ENCODE data around the gene UROS. TPM values are rescaled to one million over a fixed set of nuclear protein-coding genes. Genes with fewer than 3 reads are reported as not detected.

UROS gene
- polyA plus RNA-seq, 1 of the 3 experiments (the other 2 are of a cell fraction): 49.2 TPM

DNA sequence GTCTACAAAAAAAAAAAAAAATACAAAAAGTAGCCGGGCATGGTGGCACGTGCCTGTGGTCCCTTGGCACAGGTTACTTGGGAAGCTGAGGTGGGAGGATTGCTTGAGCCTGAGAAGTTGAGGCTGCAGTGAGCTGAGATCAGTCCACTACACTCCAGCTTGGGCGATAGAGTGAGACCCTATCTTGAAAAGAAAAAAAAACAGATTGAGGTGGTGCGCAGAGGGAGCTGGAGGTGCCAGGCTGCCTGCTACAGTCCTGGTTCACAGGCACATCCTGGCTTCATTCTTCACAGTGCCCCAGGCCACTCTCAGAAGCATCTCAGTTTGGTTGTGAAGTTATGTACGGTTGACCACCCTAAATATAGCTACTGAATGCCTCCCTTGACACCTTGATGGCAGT is 52.2 kb downstream of the UROS start:
- 91% methylated on average over 5 of the region's 5 CpGs for WGBS (ENCODE audit: low lambda C conversion rate)
- CTCF ChIA-PET: interaction anchor here (1.7 kb wide), 1 partner anchor 10 kb away, joined by 5 read pairs; no protein-coding TSS in a partner anchor

DNA sequence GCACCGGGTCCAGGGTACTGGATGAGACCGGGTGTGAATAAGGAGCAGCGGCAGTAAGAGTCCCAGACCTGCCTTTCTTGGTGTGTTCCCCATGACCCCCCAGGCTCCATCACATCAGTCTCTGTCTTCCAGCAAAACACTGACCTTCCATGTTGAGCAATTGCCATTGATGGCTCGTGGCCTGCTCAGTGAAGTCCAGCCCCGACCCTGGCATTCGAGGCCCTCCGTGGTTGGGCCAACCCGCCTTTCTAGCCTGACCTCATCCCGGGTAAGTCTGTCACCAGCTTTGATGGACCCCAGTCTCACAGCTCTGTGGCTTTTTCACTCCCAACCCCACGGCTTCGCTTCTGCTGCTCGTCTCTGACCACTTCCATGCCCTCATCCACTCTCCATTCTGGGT is 53.9 kb downstream of the UROS start:
- POLR2A ChIA-PET: no interaction called here
- peaks cover 22 to 28% of the 10 kb centered on the region in 2 experiments for H3K36me3 ChIP-seq (replicated peaks in 1 of 2; ENCODE audit: control insufficient read depth in 1 of 2, insufficient read depth in 2 of 2, low read length in 1 of 2)
- no peak for DNase-seq

More for the DNA sequence above, 52.2 kb downstream of the UROS start:
- POLR2A ChIA-PET: no interaction called here
- Histone ChIP-seq H3K9ac (no peak overlapping the region), H3K9me2 (no peaks in the 10 kb centered on the region), H3K79me2 (ENCODE audit: insufficient read depth) (no peaks in the 10 kb centered on the region), H2AFZ (ENCODE audit: low read depth) (no peak overlapping the region), H3K27me3 (ENCODE audit: insufficient read depth) (no peaks in the 10 kb centered on the region), H3K4me2 (no peak overlapping the region), H3K9me3 (no peaks in the 10 kb centered on the region), H4K20me1 (ENCODE audit: insufficient read depth) (no peaks in the 10 kb centered on the region), H3K36me3 (replicated peaks in 1 of 2; ENCODE audit: control insufficient read depth in 1 of 2, insufficient read depth in 2 of 2, low read length in 1 of 2) (peaks cover 11 to 15% of the 10 kb centered on the region in 2 experiments), H3K4me1 (ENCODE audit: control insufficient read depth in 1 of 2, insufficient read depth in 2 of 2, low read depth in 1 of 2, low read length in 1 of 2) (no peaks in the 10 kb centered on the region), H3K4me3 (ENCODE audit: low read depth in 2 of 2, low read length in 1 of 2) (no peak overlapping the region), H3K27ac (ENCODE audit: low read depth in 2 of 2, low read length in 1 of 2) (no peak overlapping the region), H3F3A (replicated peaks; ENCODE audit: insufficient read depth) (no peaks in the 10 kb centered on the region)
- no peak for DNase-seq
- TF ChIP-seq SIN3A (IDR thresholded peaks at IDR 0.05; ENCODE audit: borderline replicate concordance, low read depth, low read length) (no peak), EP300 (IDR thresholded peaks at IDR 0.05; ENCODE audit: borderline replicate concordance in 1 of 2, low read depth in 1 of 2, low read length in 1 of 2) (no peak), FOXM1 (IDR thresholded peaks at IDR 0.05; ENCODE audit: low read depth) (no peak)
- TF ChIP-seq, protein P1, sequence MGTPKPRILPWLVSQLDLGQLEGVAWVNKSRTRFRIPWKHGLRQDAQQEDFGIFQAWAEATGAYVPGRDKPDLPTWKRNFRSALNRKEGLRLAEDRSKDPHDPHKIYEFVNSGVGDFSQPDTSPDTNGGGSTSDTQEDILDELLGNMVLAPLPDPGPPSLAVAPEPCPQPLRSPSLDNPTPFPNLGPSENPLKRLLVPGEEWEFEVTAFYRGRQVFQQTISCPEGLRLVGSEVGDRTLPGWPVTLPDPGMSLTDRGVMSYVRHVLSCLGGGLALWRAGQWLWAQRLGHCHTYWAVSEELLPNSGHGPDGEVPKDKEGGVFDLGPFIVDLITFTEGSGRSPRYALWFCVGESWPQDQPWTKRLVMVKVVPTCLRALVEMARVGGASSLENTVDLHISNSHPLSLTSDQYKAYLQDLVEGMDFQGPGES (IDR thresholded peaks at IDR 0.05; ENCODE audit: low read depth, low read length): no peak

More for the DNA sequence above, 53.9 kb downstream of the UROS start:
- TF ChIP-seq RCOR1 (IDR thresholded peaks at IDR 0.05; ENCODE audit: low read length) (no peak), RXRA (IDR thresholded peaks at IDR 0.05; ENCODE audit: borderline replicate concordance, low read depth) (no peak), FOSL2 (IDR thresholded peaks at IDR 0.05; ENCODE audit: borderline replicate concordance, low read depth) (no peak), YY1 (IDR thresholded peaks at IDR 0.05; ENCODE audit: low read depth) (no peak), MXI1 (IDR thresholded peaks at IDR 0.05; ENCODE audit: low read depth, low read length) (no peak), SIN3A (IDR thresholded peaks at IDR 0.05; ENCODE audit: borderline replicate concordance, low read depth, low read length) (no peak), NRF1 (IDR thresholded peaks at IDR 0.05; ENCODE audit: low read depth, low read length) (no peak), EZH2phosphoT487 (IDR thresholded peaks at IDR 0.05; ENCODE audit: borderline replicate concordance, low read depth) (no peak), CHD2 (IDR thresholded peaks at IDR 0.05; ENCODE audit: low read length, partially characterized antibody) (no peak), TEAD4 (IDR thresholded peaks at IDR 0.05; ENCODE audit: borderline replicate concordance, insufficient read depth) (no peak), GATA2 (CRISPR knock-in tag; IDR thresholded peaks at IDR 0.05) (no peak), POLR2AphosphoS5 (IDR thresholded peaks at IDR 0.05; ENCODE audit: low read depth, low read length) (no peak), SMC3 (IDR thresholded peaks at IDR 0.05; ENCODE audit: low read depth, low read length) (no peak)
- TF ChIP-seq, protein P2, sequence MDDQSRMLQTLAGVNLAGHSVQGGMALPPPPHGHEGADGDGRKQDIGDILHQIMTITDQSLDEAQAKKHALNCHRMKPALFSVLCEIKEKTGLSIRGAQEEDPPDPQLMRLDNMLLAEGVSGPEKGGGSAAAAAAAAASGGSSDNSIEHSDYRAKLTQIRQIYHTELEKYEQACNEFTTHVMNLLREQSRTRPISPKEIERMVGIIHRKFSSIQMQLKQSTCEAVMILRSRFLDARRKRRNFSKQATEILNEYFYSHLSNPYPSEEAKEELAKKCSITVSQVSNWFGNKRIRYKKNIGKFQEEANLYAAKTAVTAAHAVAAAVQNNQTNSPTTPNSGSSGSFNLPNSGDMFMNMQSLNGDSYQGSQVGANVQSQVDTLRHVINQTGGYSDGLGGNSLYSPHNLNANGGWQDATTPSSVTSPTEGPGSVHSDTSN (IDR thresholded peaks at IDR 0.05): no peak
- TF ChIP-seq, protein P3, sequence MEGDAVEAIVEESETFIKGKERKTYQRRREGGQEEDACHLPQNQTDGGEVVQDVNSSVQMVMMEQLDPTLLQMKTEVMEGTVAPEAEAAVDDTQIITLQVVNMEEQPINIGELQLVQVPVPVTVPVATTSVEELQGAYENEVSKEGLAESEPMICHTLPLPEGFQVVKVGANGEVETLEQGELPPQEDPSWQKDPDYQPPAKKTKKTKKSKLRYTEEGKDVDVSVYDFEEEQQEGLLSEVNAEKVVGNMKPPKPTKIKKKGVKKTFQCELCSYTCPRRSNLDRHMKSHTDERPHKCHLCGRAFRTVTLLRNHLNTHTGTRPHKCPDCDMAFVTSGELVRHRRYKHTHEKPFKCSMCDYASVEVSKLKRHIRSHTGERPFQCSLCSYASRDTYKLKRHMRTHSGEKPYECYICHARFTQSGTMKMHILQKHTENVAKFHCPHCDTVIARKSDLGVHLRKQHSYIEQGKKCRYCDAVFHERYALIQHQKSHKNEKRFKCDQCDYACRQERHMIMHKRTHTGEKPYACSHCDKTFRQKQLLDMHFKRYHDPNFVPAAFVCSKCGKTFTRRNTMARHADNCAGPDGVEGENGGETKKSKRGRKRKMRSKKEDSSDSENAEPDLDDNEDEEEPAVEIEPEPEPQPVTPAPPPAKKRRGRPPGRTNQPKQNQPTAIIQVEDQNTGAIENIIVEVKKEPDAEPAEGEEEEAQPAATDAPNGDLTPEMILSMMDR (IDR thresholded peaks at IDR 0.05): no peak
- TF ChIP-seq, protein P4, sequence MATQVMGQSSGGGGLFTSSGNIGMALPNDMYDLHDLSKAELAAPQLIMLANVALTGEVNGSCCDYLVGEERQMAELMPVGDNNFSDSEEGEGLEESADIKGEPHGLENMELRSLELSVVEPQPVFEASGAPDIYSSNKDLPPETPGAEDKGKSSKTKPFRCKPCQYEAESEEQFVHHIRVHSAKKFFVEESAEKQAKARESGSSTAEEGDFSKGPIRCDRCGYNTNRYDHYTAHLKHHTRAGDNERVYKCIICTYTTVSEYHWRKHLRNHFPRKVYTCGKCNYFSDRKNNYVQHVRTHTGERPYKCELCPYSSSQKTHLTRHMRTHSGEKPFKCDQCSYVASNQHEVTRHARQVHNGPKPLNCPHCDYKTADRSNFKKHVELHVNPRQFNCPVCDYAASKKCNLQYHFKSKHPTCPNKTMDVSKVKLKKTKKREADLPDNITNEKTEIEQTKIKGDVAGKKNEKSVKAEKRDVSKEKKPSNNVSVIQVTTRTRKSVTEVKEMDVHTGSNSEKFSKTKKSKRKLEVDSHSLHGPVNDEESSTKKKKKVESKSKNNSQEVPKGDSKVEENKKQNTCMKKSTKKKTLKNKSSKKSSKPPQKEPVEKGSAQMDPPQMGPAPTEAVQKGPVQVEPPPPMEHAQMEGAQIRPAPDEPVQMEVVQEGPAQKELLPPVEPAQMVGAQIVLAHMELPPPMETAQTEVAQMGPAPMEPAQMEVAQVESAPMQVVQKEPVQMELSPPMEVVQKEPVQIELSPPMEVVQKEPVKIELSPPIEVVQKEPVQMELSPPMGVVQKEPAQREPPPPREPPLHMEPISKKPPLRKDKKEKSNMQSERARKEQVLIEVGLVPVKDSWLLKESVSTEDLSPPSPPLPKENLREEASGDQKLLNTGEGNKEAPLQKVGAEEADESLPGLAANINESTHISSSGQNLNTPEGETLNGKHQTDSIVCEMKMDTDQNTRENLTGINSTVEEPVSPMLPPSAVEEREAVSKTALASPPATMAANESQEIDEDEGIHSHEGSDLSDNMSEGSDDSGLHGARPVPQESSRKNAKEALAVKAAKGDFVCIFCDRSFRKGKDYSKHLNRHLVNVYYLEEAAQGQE (IDR thresholded peaks at IDR 0.05; ENCODE audit: low read depth, low read length): no peak
- Histone ChIP-seq H3K4me1 (ENCODE audit: control insufficient read depth in 1 of 2, insufficient read depth in 2 of 2, low read depth in 1 of 2, low read length in 1 of 2) (no peaks in the 10 kb centered on the region), H4K20me1 (ENCODE audit: insufficient read depth) (no peaks in the 10 kb centered on the region), H3K79me2 (ENCODE audit: insufficient read depth) (no peaks in the 10 kb centered on the region), H3F3A (replicated peaks; ENCODE audit: insufficient read depth) (no peaks in the 10 kb centered on the region), H3K4me3 (ENCODE audit: low read depth in 2 of 2, low read length in 1 of 2) (no peak overlapping the region), H3K9me3 (no peaks in the 10 kb centered on the region), H3K27ac (ENCODE audit: low read depth in 2 of 2, low read length in 1 of 2) (no peak overlapping the region), H3K9me2 (no peaks in the 10 kb centered on the region), H2AFZ (ENCODE audit: low read depth) (no peak overlapping the region), H3K27me3 (ENCODE audit: insufficient read depth) (no peaks in the 10 kb centered on the region), H3K4me2 (no peak overlapping the region), H3K9ac (no peak overlapping the region)
- 96% methylated on average over 9 of the region's 12 CpGs for WGBS (ENCODE audit: low lambda C conversion rate)
- CTCF ChIA-PET: interaction anchor here (1.4 to 1.7 kb wide), 2 partner anchors 28 to 32 kb away, joined by 3 read pairs; no protein-coding TSS in a partner anchor
